Measurements from ENCODE around the gene TBXAS1.

Gene TBXAS1

DNA sequence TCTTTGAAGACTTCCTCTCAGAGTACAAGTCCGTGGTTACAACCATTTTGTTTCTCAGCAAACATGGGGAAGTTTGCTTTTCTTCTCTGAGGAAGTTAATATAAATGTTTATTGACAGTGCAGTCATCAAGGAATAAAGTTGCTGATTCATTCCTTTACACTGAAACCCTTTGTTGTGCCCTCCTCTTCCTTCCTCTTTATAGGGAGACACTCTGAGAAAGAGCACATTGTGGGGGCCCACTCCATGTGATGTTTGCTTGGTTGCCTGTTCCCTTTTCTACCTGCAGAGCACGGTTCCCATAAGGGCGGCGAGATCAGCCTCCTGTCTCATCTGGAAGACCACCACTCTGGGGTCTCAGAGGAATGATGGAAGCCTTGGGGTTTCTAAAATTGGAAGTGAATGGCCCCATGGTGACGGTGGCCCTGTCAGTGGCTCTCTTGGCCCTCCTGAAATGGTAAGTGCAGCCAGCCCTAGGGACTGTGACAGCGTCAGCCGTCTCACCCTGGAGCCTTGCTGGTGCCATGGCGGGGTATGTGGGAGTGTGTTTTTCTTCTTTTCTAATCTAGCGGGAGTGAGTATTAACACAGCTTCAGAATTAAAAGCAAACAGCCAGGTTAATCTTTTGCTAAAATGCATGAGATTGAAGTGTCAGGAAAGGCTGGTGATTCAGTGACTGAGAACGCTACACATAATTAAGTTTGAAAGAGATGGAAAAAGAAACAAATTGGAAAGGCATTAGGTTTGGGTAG is at the start of gene TBXAS1:
Gene TBXAS1 (plus strand): TSS at position 240 of the 750 bp plus-strand sequence. CDS start 127 bp downstream, at position 367.
- DNase-seq (ENCODE audit: low read depth in 3 of 3, low spot score in 1 of 3), result no peak

DNA sequence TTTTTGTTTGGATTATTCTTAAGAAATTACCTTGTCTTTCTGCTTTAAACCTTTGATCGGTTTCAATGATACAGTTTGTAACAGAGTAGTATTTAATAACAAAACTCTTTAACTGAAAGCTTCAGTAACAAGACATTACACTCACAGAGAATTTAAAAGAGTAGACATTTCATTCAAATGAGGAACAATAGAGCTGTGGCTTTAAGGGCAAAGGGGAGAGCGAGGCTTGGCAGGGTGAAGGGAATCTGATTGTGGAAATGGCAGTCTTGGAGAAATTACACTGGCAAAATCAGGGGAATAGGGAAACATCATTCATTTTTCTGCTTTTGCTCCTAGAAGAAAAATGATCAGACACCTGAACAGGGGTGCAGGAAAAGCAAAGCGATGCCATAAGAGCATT is 46.1 kb upstream of the TBXAS1 start:
- no peak for DNase-seq (ENCODE audit: low read depth in 3 of 3, low spot score in 1 of 3)

DNA sequence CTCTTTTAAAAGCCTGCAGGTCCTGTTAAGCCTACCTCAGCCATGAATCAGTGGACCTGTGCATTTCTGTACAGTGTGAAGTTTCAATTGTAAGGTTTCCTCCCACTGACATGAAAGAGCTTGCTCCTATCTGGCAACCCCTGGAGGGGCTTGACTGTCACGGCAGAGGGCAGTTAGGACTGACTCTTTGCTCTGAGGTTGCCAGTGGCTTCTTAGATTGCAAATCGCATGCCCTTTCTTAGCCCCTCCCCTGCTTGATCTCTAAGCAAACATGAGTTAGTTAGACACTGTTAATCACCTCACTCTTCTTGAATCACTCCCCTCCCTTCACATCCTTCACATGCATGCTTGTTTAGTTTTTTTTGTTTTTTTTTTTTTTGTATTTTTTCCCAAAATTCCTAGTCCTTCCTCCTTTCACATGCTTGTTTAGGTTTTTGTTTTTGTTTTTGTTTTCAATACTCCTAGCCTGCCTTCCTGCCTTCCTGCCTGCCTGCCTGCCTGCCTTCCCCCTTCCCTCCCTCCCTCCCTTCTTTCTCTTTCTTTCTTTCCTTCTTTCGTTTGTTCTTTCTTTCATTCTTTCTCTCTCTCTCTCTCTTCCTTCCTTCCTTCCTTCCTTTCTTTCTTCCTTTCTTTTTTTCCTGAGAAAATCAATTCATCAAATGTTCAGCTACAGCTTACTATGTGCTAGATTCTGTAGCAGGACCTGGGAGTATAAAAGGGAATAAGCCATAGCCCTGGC is 45.2 kb upstream of the TBXAS1 start:
- no peak for DNase-seq (ENCODE audit: low read depth in 3 of 3, low spot score in 1 of 3)

DNA sequence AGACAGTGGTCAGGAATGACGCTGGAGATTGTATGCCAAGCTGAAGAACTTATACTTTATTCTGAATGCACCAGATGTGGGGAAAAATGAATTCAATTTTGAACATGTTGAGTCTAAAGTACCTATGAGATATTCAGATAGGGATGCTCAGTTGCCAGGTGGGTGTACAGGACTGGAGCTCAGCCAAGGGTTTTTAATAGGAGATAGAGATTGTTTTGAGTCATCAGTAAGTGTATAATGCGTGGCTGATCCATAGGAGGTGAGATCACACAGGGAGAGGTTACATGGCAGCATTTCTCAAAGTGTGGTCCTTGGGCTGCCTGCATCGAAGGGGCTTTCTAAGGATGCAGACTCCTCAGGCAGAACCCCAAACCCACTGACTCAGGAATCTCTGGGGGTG is 44.4 kb upstream of the TBXAS1 start:
- DNase-seq (ENCODE audit: low read depth in 3 of 3, low spot score in 1 of 3), result no peak

DNA sequence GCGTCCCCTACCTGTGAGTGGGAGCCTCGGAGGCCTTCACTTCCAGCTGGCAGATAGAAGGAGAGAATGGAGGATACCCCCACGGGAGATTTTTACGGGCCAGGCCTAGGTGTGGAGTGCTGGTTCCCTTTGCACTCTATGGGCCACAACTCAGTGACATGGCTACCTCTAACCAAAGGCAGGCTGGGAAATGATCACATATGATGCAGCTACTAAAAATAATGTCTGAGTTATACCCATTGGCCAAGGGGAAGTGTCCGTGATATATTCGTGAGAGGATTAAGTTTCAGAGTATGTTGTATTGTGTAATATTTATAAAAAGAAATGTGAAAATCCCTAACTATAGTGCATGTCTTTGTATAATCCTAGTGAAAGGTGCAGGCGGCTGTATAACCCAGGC is 37.7 kb upstream of the TBXAS1 start:
- DNase-seq (ENCODE audit: low read depth in 3 of 3, low spot score in 1 of 3), result no peak

DNA sequence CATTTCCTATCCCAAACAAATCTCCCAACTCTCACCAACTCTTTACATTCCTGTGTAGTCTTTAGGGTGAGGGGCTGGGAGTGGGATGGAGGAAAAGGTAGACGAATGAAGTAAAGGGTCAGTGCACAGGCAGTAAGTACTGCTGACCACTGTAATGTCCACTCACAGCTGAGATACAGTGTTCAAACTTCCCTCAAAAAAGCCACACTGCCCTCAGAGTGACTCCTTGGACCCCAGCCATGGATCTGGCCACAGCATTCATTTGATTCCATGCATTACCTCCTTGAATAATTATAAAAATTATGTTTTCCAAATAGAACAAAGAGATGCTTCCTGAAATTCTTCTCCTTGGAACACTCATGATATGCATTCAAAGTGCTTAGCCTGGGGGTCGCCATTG is 31.5 kb upstream of the TBXAS1 start:
- DNase-seq (ENCODE audit: low read depth in 3 of 3, low spot score in 1 of 3), result no peak

DNA sequence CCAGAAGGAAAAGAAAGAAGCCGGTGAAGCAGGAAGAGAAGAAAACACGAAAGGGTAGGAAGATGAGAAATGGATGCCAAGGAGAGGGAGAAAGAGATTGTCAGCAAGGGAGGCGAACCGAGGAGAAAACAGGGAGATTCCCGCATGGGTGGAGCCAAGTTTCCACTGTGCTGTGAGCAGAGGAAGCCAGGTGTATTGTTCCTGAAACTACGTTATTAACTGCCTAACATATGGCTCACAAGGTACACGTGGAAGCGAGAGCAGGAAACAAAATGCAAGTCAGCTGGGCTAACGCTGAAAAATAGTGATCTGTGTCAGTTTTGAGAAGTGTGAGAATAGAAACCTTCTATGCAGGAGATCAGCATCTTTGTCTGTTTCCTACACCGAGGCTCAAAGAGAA is 30.8 kb upstream of the TBXAS1 start:
- DNase-seq (ENCODE audit: low read depth in 3 of 3, low spot score in 1 of 3), result no peak

DNA sequence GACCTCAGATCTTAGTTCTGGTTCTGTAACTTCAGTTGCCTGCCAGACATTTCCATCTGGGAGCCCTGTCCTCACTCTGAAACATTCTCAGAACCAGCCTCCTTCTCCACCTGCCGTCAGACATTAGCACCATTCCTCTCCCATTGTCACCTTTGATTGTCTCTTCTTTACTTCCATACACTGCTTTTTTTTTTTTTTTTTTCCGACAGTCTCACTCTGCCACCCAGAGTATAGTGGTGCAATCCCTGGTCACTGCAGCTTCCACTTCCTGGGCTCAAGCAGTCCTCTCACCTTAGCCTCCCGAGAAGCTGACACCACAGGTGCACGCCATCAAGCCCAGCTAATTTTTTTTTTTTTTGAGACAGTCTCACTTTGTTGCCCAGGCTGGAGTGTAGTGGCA is 30.2 kb upstream of the TBXAS1 start:
- no peak for DNase-seq (ENCODE audit: low read depth in 3 of 3, low spot score in 1 of 3)

DNA sequence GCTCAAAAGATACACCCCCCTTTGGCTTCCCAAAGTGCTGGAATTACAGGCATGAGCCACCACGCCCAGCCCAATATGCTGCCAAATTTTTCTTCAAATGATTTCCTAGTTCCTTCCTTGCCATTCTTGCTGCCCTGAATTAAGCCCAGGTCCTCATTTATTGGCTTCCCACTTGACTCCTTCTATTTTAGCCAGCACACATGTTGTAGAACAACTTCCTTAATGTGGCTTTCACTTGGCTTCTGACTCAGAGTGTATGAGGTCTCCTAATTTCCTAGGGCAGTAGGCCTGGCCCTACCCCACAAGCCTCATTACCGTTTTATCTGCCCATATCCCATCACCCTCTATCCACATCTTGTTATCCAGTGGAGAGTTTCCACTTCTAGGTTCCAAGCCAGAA is 29.5 kb upstream of the TBXAS1 start:
- DNase-seq (ENCODE audit: low read depth in 3 of 3, low spot score in 1 of 3), result no peak

DNA sequence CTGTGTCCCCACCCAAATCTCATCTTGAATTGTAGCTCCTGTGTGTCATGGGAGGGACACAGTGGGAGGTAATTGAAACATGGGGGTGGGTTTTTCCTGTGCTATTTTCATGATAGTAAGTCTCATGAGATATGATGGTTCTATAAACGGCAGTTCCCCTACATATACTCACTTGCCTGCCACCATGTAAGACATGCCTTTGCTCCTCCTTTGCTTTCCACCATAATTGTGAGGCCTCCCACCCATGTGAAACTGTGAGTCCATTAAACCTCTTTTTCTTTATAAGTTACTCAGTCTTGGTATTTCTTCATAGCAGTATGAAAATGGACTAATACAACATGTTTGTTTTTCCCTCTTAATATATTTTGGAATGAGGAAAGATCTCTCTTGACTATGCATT is 24.5 kb upstream of the TBXAS1 start:
- DNase-seq (ENCODE audit: low read depth in 3 of 3, low spot score in 1 of 3), result no peak

DNA sequence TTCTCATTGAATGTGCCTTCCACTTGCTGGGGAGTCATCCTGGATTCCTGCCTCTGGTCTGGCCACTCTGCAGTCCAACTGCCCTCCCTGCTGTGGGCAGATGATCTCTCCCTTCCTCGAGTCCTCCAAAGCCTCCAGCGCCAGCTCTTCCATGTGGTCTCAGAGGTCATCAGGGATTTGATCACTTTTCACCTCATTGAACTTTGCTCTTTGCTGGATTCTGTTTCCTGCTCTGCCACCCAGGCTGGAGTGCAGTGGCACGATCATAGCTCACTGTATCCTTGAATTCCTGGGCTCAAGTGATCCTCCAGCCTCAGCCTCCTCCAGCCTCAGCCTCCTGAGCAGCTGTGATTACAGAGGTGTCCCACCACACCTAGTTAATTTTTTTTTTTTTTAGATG is 22.1 kb upstream of the TBXAS1 start:
- DNase-seq (ENCODE audit: low read depth in 3 of 3, low spot score in 1 of 3), result no peak

DNA sequence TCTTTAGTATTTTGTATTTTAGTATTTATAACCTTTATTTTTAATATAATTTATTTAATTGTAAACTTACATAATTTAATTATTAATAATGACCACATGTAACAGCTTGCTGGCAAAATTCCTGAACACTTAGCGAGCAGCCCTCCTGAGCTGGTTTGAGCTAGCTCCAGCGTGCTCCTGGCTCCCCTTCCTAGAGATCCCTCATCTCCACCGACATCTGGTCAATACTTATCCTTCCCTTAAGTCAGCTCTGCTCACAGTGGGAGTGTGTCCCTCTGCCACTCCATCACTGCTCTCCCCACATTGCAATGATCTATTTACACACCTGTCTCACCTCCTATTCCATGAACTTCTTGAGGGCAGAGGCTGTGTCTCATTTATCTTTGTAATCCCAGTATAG is 20.6 kb upstream of the TBXAS1 start:
- no peak for DNase-seq (ENCODE audit: low read depth in 3 of 3, low spot score in 1 of 3)

DNA sequence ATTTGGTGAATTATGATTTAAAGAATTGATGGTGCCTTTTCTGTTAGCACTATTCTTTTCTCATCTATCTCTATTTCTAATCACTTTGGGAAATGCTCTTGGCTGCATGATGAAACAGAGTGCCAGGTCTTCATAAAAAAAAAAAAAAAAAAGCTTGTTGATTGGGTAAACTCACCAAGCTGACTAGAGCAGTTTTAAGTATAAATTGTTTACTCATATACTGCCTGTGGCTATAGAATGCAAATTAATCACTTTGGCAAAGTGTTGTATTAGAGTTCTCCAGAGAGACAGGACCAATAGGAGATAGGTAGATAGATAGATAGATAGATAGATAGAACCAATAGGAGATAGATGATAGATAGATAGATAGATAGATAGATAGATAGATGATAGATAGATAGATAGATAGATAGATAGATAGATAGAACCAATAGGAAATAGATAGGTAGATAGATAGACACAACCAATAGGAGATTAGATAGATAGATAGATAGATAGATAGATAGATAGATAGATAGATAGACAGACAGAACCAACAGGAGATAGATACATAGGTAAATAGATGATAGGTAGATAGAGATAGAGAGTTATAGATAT is 20.1 kb upstream of the TBXAS1 start:
- DNase-seq (ENCODE audit: low read depth in 3 of 3, low spot score in 1 of 3), result no peak

DNA sequence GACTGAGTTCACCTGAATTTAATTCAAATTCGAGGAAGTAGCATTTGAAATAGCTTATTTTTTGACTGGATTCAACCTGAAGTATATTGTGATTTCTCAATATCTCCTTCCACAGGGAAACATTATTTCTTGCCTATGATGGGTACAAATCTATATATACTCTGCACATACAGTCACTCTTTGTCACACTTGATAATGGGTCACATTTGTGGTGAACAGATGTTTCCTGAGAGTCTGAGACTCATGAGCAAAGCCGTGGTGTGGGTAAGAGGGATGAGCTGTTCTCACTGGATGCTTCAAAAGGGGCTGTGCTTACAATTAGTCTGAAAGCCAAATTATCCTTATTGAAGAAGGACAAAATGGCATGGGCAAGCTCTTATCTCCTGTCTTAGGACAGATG is 18.0 kb upstream of the TBXAS1 start:
- DNase-seq (ENCODE audit: low read depth in 3 of 3, low spot score in 1 of 3), result no peak

DNA sequence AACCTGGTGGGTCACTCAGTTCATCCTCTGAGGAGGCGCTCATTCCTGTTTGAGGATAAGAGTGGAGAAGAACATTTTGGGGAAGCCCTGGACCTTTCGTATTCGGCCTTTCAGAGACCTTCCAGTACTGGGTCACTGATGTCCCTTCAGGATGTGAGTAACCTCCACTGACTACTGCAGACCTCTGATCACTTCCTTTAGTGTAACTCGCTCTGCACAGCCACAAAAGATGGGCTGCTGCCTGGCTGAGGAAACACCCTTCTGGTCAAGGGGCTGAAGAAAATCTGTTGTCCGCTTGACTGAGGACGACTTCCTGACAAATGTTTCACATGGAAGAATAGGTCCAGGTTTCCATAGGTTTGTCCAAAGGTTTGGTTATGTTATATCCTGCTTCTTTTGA is 15.9 kb upstream of the TBXAS1 start:
- no peak for DNase-seq (ENCODE audit: low read depth in 3 of 3, low spot score in 1 of 3)

DNA sequence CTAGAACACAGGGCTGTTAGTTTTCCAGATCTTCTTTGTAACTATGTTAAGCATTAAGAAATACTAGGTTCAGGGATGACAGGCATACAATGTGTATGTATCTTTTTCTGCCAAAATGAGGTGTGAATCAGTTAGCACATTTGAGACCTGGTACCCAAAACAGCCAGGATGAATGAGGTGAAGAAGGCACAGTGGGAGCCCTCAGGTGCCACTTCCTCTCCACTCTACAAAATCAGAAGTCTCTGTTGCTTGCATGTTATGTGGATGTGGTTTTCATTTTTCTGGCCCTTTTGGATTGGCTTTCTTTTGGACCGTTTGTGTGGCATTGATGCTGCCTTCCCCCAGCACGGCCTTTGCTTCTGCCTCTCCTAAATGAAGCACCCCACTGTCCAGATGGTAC is 15.4 kb upstream of the TBXAS1 start:
- DNase-seq (ENCODE audit: low read depth in 3 of 3, low spot score in 1 of 3), result no peak

DNA sequence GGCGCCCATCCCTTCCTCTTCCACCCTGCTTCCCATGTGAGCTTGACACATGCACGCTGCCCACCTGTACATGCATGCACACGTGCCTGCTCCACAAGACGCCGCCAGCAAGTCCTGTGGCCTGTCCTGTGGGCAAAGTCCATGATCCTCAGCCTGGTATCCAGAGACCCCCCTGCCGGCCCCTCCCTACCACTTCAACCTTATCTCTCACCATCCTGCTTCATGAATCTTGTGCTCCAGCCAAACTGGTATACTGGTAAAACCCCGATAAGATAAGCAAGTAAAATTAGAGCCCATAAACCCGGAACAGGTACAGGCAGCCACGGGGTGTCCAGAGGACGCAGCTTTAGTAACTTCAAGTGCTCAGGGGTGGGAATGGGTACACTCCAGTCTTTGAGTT is 11.8 kb upstream of the TBXAS1 start:
- no peak for DNase-seq (ENCODE audit: low read depth in 3 of 3, low spot score in 1 of 3)

DNA sequence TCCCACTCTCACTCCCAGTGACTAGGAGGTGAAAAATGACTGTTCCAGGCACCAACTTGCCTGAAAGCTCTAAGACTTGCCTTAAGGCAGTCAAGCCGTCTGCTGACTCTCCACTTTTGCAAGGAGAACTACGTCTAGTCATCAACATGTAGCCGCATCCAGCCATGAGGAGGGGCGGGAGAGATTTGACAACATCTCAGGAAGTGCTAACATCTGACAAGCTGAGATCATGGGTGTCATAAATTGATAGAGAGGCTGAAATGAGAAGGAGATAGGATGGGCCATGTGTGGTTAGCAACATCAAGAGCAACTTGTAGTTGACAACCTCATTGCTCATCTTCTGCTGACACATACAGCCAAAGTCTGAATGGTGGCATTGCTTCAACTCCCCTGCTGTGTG is 9.0 kb upstream of the TBXAS1 start:
- DNase-seq (ENCODE audit: low read depth in 3 of 3, low spot score in 1 of 3), result no peak

DNA sequence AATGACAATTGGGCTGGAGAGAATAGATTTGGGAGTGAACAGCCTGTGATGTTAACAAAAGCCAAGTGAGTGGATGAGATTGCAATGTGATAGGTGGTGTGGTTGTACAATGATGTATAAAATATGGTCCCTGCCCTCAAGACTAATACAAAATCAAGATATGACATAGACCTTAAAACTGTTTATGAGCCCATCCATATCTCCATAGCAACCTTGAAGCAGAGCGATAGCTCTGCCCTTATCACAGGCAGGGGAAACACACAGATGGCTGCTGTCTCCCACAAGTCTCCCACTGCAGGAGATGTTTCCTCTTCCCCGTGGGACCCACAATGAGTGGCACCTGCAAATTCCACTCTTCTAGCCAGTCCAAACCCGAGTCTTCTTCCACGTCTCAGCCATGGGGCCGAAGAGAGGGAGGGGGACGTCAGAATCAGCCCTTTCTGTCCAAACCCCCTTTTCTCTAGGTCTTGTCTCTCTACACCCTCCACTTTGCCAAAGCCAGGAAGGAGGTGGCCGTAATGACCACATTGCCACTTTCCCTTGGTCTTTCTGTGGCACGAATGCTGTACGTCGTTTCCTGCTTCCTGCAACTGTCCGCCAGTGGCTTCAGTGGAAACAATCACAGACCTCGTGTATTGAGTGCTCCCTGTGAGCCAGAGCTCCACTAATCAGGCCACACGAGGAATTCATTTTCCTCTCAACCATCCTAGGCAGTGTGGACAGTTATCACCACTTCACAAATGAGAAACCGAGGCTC is 7.5 kb upstream of the TBXAS1 start:
- DNase-seq (ENCODE audit: low read depth in 3 of 3, low spot score in 1 of 3), result no peak

DNA sequence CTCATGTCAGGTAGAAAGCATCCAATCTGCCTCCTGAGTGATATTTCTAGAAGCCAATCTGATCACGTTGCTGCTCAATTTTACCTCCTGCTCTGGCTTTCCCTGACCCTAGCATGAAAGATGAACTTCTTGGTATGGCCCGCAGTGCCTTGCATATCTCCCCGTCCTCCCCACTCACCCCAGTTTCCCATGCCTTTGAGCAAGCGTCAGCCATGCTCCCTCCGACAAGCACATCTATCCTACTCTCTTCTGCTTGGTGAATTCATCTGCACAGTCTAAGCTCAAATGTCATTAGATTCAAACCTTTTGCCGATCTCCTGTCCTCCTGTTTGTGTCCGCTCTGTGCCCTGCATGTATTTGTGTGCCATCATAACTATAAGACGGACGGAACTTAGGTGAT is 6.2 kb upstream of the TBXAS1 start:
- no peak for DNase-seq (ENCODE audit: low read depth in 3 of 3, low spot score in 1 of 3)

DNA sequence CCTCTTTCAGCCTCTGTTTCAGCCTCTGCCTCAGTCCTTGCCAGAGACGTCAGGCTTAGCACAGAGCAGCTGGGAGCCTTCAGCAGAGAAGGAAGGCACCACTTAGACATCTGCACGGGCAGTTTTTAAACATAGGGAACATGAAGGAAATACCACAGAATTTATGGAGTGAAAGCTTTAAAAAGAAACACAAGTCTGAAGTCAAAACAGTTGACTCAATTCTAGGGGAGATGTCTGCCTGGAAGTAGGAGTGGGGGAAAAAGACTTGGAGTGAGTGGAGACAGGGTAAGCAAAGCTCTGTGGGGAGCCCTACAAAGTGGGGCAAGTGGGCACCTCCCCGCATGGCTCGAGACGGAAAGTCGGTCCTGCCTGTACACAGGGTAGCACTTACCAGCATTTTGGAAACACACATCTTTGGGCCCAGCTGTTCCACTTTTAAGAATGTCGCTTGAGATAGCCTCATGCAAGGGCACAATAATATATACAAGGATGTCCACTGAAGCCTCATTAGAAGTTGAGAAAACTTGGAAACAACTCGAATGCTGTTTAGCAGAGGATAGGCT is 5.0 kb upstream of the TBXAS1 start:
- DNase-seq (ENCODE audit: low read depth in 3 of 3, low spot score in 1 of 3), result no peak
